Urothelium cell line (cell line): ENCODE data around the gene MAGED1.

Source experiments
- DNase-seq: peaks from one replicate; pipeline ENCODE4 v3.0.0; 2011; ENCODE audit warnings: low spot score, mixed read lengths
- FAIRE-seq: peaks from 2 replicates; lab custom pipeline; 2011; peaks lifted over from hg19 to GRCh38; lab: Jason Lieb, UNC

MAGED1 gene

GRCh38 chrX:51892921-51893745 lies at the start of gene MAGED1:
TSS of gene MAGED1 (plus strand) at chrX:51893623. CDS start at chrX:51894305, 682 bp downstream.
- peak; percentile 88 for DNase-seq
- peak; percentile 48 for FAIRE-seq

GRCh38 chrX:51847463-51847862 lies 46.0 kb upstream of the MAGED1 start:
- FAIRE-seq (no peak), DNase-seq (no peak)

GRCh38 chrX:51851507-51852085 lies 41.8 kb upstream of the MAGED1 start:
- DNase-seq, result peak; percentile 5
- FAIRE-seq, result no peak

GRCh38 chrX:51852096-51852495 lies 41.3 kb upstream of the MAGED1 start:
- no peak for DNase-seq
- no peak for FAIRE-seq

GRCh38 chrX:51852621-51853020 lies 40.8 kb upstream of the MAGED1 start:
- FAIRE-seq, result no peak
- no peak for DNase-seq

- FAIRE-seq, result no peak
- no peak for DNase-seq
These were observed 40.2 kb upstream of the MAGED1 start for GRCh38 chrX:51853251-51853650.

- DNase-seq (no peak), FAIRE-seq (no peak)
These were observed 37.7 kb upstream of the MAGED1 start for GRCh38 chrX:51855698-51856097.

- FAIRE-seq (no peak), DNase-seq (no peak)
These were observed 36.2 kb upstream of the MAGED1 start for GRCh38 chrX:51857159-51857733.

- peak; percentile 47 for DNase-seq
- FAIRE-seq, result no peak
These were observed 32.7 kb upstream of the MAGED1 start for GRCh38 chrX:51860679-51861078.

- DNase-seq (no peak), FAIRE-seq (no peak)
These were observed 30.5 kb upstream of the MAGED1 start for GRCh38 chrX:51862920-51863319.

GRCh38 chrX:51866210-51866609 lies 27.2 kb upstream of the MAGED1 start:
- FAIRE-seq (no peak), DNase-seq (no peak)

- FAIRE-seq (no peak), DNase-seq (no peak)
These were observed 25.8 kb upstream of the MAGED1 start for GRCh38 chrX:51867626-51868025.

- no peak for FAIRE-seq
These were observed 23.1 kb upstream of the MAGED1 start for GRCh38 chrX:51870354-51870753.

GRCh38 chrX:51874123-51874522 lies 19.3 kb upstream of the MAGED1 start:
- DNase-seq (no peak), FAIRE-seq (no peak)

More at GRCh38 chrX:51870354-51870753, 23.1 kb upstream of the MAGED1 start:
- DNase-seq, result no peak

- no peak for DNase-seq
- no peak for FAIRE-seq
These were observed 17.0 kb upstream of the MAGED1 start for GRCh38 chrX:51876441-51876840.

GRCh38 chrX:51878056-51878455 lies 15.4 kb upstream of the MAGED1 start:
- FAIRE-seq (no peak), DNase-seq (no peak)

GRCh38 chrX:51889851-51890250 lies 3.6 kb upstream of the MAGED1 start:
- FAIRE-seq (no peak), DNase-seq (no peak)

- FAIRE-seq, result no peak
- no peak for DNase-seq
These were observed 2.2 kb upstream of the MAGED1 start for GRCh38 chrX:51891245-51891644.

- no peak for DNase-seq
- FAIRE-seq, result no peak
These were observed 1.4 kb upstream of the MAGED1 start for GRCh38 chrX:51891821-51892551.

GRCh38 chrX:51893931-51894696 lies 691 bp downstream of the MAGED1 start:
- FAIRE-seq (no peak), DNase-seq (peak; percentile 32)
